ENCODE results near the gene TNFAIP3.

TNFAIP3 gene

GRCh38 chr6:137846274-137846673 is 20.8 kb upstream of the TNFAIP3 start:
- Histone ChIP-seq H3K9ac (ENCODE audit: low read depth, low read length) (no peak overlapping the region), H3K36me3 (ENCODE audit: control insufficient read depth, insufficient read depth, low read length) (no peaks in the 10 kb centered on the region)

GRCh38 chr6:137846772-137847313 is 20.2 kb upstream of the TNFAIP3 start:
- no peak overlapping the region for H3K9ac ChIP-seq (ENCODE audit: low read depth, low read length)
- H3K27me3 ChIP-seq (ENCODE audit: control insufficient read depth, insufficient read depth, low read length) = no peaks in the 10 kb centered on the region
- H3K36me3 ChIP-seq (ENCODE audit: control insufficient read depth, insufficient read depth, low read length) = no peaks in the 10 kb centered on the region
- H3K9me3 ChIP-seq (ENCODE audit: control insufficient read depth, insufficient read depth, low read length) = no peaks in the 10 kb centered on the region
- peaks cover 4% of the 10 kb centered on the region for H3K4me1 ChIP-seq (ENCODE audit: control insufficient read depth, insufficient read depth, low read length)
- H3K4me3 ChIP-seq (ENCODE audit: low read depth, low read length) = no peak overlapping the region

More at GRCh38 chr6:137846274-137846673, 20.8 kb upstream of the TNFAIP3 start:
- peaks cover 4% of the 10 kb centered on the region for H3K4me1 ChIP-seq (ENCODE audit: control insufficient read depth, insufficient read depth, low read length)
- H3K27me3 ChIP-seq (ENCODE audit: control insufficient read depth, insufficient read depth, low read length) = no peaks in the 10 kb centered on the region
- no peak overlapping the region for H3K4me3 ChIP-seq (ENCODE audit: low read depth, low read length)
- no peaks in the 10 kb centered on the region for H3K9me3 ChIP-seq (ENCODE audit: control insufficient read depth, insufficient read depth, low read length)

- Histone ChIP-seq H3K4me3 (ENCODE audit: low read depth, low read length) (no peak overlapping the region), H3K36me3 (ENCODE audit: control insufficient read depth, insufficient read depth, low read length) (no peaks in the 10 kb centered on the region), H3K9ac (ENCODE audit: low read depth, low read length) (no peak overlapping the region), H3K4me1 (ENCODE audit: control insufficient read depth, insufficient read depth, low read length) (peaks cover 4% of the 10 kb centered on the region), H3K9me3 (ENCODE audit: control insufficient read depth, insufficient read depth, low read length) (no peaks in the 10 kb centered on the region), H3K27me3 (ENCODE audit: control insufficient read depth, insufficient read depth, low read length) (no peaks in the 10 kb centered on the region)
These were observed 19.3 kb upstream of the TNFAIP3 start for GRCh38 chr6:137847748-137848147.

GRCh38 chr6:137848672-137849071 is 18.4 kb upstream of the TNFAIP3 start:
- Histone ChIP-seq H3K9ac (ENCODE audit: low read depth, low read length) (no peak overlapping the region), H3K4me3 (ENCODE audit: low read depth, low read length) (no peak overlapping the region), H3K4me1 (ENCODE audit: control insufficient read depth, insufficient read depth, low read length) (peaks cover 4% of the 10 kb centered on the region), H3K27me3 (ENCODE audit: control insufficient read depth, insufficient read depth, low read length) (no peaks in the 10 kb centered on the region), H3K9me3 (ENCODE audit: control insufficient read depth, insufficient read depth, low read length) (no peaks in the 10 kb centered on the region), H3K36me3 (ENCODE audit: control insufficient read depth, insufficient read depth, low read length) (no peaks in the 10 kb centered on the region)

- Histone ChIP-seq H3K4me3 (ENCODE audit: low read depth, low read length) (no peak overlapping the region), H3K9ac (ENCODE audit: low read depth, low read length) (no peak overlapping the region), H3K36me3 (ENCODE audit: control insufficient read depth, insufficient read depth, low read length) (no peaks in the 10 kb centered on the region), H3K4me1 (ENCODE audit: control insufficient read depth, insufficient read depth, low read length) (peaks cover 4% of the 10 kb centered on the region), H3K9me3 (ENCODE audit: control insufficient read depth, insufficient read depth, low read length) (no peaks in the 10 kb centered on the region), H3K27me3 (ENCODE audit: control insufficient read depth, insufficient read depth, low read length) (no peaks in the 10 kb centered on the region)
These were observed 17.7 kb upstream of the TNFAIP3 start for GRCh38 chr6:137849181-137849980.

GRCh38 chr6:137849981-137850714 is 16.9 kb upstream of the TNFAIP3 start:
- Histone ChIP-seq H3K36me3 (ENCODE audit: control insufficient read depth, insufficient read depth, low read length) (no peaks in the 10 kb centered on the region), H3K4me3 (ENCODE audit: low read depth, low read length) (no peak overlapping the region), H3K9me3 (ENCODE audit: control insufficient read depth, insufficient read depth, low read length) (no peaks in the 10 kb centered on the region), H3K4me1 (ENCODE audit: control insufficient read depth, insufficient read depth, low read length) (no peaks in the 10 kb centered on the region), H3K9ac (ENCODE audit: low read depth, low read length) (no peak overlapping the region), H3K27me3 (ENCODE audit: control insufficient read depth, insufficient read depth, low read length) (no peaks in the 10 kb centered on the region)

GRCh38 chr6:137850816-137851602 is 16.1 kb upstream of the TNFAIP3 start:
- H3K36me3 ChIP-seq (ENCODE audit: control insufficient read depth, insufficient read depth, low read length) = no peaks in the 10 kb centered on the region
- no peak overlapping the region for H3K9ac ChIP-seq (ENCODE audit: low read depth, low read length)
- H3K4me1 ChIP-seq (ENCODE audit: control insufficient read depth, insufficient read depth, low read length) = no peaks in the 10 kb centered on the region
- no peak overlapping the region for H3K4me3 ChIP-seq (ENCODE audit: low read depth, low read length)
- no peaks in the 10 kb centered on the region for H3K27me3 ChIP-seq (ENCODE audit: control insufficient read depth, insufficient read depth, low read length)
- H3K9me3 ChIP-seq (ENCODE audit: control insufficient read depth, insufficient read depth, low read length) = no peaks in the 10 kb centered on the region

- H3K27me3 ChIP-seq (ENCODE audit: control insufficient read depth, insufficient read depth, low read length) = no peaks in the 10 kb centered on the region
- H3K9me3 ChIP-seq (ENCODE audit: control insufficient read depth, insufficient read depth, low read length) = no peaks in the 10 kb centered on the region
- no peak overlapping the region for H3K4me3 ChIP-seq (ENCODE audit: low read depth, low read length)
- H3K36me3 ChIP-seq (ENCODE audit: control insufficient read depth, insufficient read depth, low read length) = no peaks in the 10 kb centered on the region
- no peak overlapping the region for H3K9ac ChIP-seq (ENCODE audit: low read depth, low read length)
- no peaks in the 10 kb centered on the region for H3K4me1 ChIP-seq (ENCODE audit: control insufficient read depth, insufficient read depth, low read length)
These were observed 15.4 kb upstream of the TNFAIP3 start for GRCh38 chr6:137851669-137852068.

- Histone ChIP-seq H3K36me3 (ENCODE audit: control insufficient read depth, insufficient read depth, low read length) (no peaks in the 10 kb centered on the region), H3K9ac (ENCODE audit: low read depth, low read length) (no peak overlapping the region), H3K27me3 (ENCODE audit: control insufficient read depth, insufficient read depth, low read length) (no peaks in the 10 kb centered on the region), H3K4me1 (ENCODE audit: control insufficient read depth, insufficient read depth, low read length) (no peaks in the 10 kb centered on the region), H3K9me3 (ENCODE audit: control insufficient read depth, insufficient read depth, low read length) (no peaks in the 10 kb centered on the region), H3K4me3 (ENCODE audit: low read depth, low read length) (no peak overlapping the region)
These were observed 14.7 kb upstream of the TNFAIP3 start for GRCh38 chr6:137852346-137852745.

- H3K4me1 ChIP-seq (ENCODE audit: control insufficient read depth, insufficient read depth, low read length) = no peaks in the 10 kb centered on the region
- H3K27me3 ChIP-seq (ENCODE audit: control insufficient read depth, insufficient read depth, low read length) = no peaks in the 10 kb centered on the region
- H3K4me3 ChIP-seq (ENCODE audit: low read depth, low read length) = no peak overlapping the region
- no peak overlapping the region for H3K9ac ChIP-seq (ENCODE audit: low read depth, low read length)
- H3K36me3 ChIP-seq (ENCODE audit: control insufficient read depth, insufficient read depth, low read length) = no peaks in the 10 kb centered on the region
- no peaks in the 10 kb centered on the region for H3K9me3 ChIP-seq (ENCODE audit: control insufficient read depth, insufficient read depth, low read length)
These were observed 14.2 kb upstream of the TNFAIP3 start for GRCh38 chr6:137852811-137853210.

GRCh38 chr6:137853569-137854213 is 13.4 kb upstream of the TNFAIP3 start:
- Histone ChIP-seq H3K9ac (ENCODE audit: low read depth, low read length) (no peak overlapping the region), H3K4me3 (ENCODE audit: low read depth, low read length) (no peak overlapping the region), H3K36me3 (ENCODE audit: control insufficient read depth, insufficient read depth, low read length) (no peaks in the 10 kb centered on the region), H3K9me3 (ENCODE audit: control insufficient read depth, insufficient read depth, low read length) (no peaks in the 10 kb centered on the region), H3K27me3 (ENCODE audit: control insufficient read depth, insufficient read depth, low read length) (no peaks in the 10 kb centered on the region), H3K4me1 (ENCODE audit: control insufficient read depth, insufficient read depth, low read length) (no peaks in the 10 kb centered on the region)
